Peyer's patch (tissue), 4 donors: ENCODE results near the gene GNAO1.

ENCODE experiments used
- CTCF ChIP-seq, 6 experiments: fragments of 450-650 bp in 4 of 6; fragments of 200-600 bp in 2 of 6; sonication (generic) in 1 of 6; IDR thresholded peaks; one replicate each; pipeline ENCODE4 v1.5.1; 2017 to 2019; ENCODE audit warnings: antibody characterized with exemption in 6 of 6, mild to moderate bottlenecking in 3 of 6, moderate library complexity in 1 of 6
- POLR2A ChIP-seq, 2 donors: fragments of 450-650 bp; IDR thresholded peaks; one replicate each; pipeline ENCODE4 v1.5.1; 2017; ENCODE audit warnings: antibody characterized with exemption in 2 of 2, mild to moderate bottlenecking in 2 of 2, moderate library complexity in 2 of 2

GRCh38 chr16:56352351-56353053 lies 161.2 kb downstream of the GNAO1 start:
- TF ChIP-seq POLR2A (IDR thresholded peaks at IDR 0.05) (no peak), CTCF (IDR thresholded peaks at IDR 0.05) (no peak)
